ENCODE measurements around the gene FNDC3B. TPM values are rescaled to one million over a fixed set of nuclear protein-coding genes. Genes with fewer than 3 reads are reported as not detected.
A peak's percentile ranks its signal among the peaks of the same experiment; 100 is the strongest.

Gene FNDC3B
- total and polyA plus RNA-seq, 9 of the 15 experiments (the other 6 are each of a cell fraction or from before 2014, with no cell fraction given): 7.0 to 35.8 (median 16.2) TPM

GRCh38 chr3:172321035-172321434, 281.7 kb downstream of the FNDC3B start:
- H3K4me3 ChIP-seq: no peak overlapping the region
- TF ChIP-seq, protein P1, sequence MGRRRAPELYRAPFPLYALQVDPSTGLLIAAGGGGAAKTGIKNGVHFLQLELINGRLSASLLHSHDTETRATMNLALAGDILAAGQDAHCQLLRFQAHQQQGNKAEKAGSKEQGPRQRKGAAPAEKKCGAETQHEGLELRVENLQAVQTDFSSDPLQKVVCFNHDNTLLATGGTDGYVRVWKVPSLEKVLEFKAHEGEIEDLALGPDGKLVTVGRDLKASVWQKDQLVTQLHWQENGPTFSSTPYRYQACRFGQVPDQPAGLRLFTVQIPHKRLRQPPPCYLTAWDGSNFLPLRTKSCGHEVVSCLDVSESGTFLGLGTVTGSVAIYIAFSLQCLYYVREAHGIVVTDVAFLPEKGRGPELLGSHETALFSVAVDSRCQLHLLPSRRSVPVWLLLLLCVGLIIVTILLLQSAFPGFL (CRISPR knock-in tag; IDR thresholded peaks at IDR 0.05): no peak
- TF ChIP-seq, protein P2, sequence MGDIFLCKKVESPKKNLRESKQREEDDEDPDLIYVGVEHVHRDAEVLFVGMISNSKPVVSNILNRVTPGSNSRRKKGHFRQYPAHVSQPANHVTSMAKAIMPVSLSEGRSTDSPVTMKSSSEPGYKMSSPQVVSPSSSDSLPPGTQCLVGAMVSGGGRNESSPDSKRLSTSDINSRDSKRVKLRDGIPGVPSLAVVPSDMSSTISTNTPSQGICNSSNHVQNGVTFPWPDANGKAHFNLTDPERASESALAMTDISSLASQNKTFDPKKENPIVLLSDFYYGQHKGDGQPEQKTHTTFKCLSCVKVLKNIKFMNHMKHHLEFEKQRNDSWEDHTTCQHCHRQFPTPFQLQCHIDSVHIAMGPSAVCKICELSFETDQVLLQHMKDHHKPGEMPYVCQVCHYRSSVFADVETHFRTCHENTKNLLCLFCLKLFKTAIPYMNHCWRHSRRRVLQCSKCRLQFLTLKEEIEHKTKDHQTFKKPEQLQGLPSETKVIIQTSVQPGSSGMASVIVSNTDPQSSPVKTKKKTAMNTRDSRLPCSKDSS (IDR thresholded peaks at IDR 0.05; ENCODE audit: low read depth, partially characterized antibody): no peak
- TF ChIP-seq ZNF436 (CRISPR knock-in tag; IDR thresholded peaks at IDR 0.05): no peak
- TF ChIP-seq DPF2 (IDR thresholded peaks at IDR 0.05): no peak
- TF ChIP-seq FOXA3 (CRISPR knock-in tag; conservative IDR thresholded peaks at IDR 0.05 in 1 of 2, IDR thresholded peaks at IDR 0.05 in 1 of 2): peak in 1 of 2 experiments; percentile 57; a peak in 2 of 4 replicates
- no peak for TF ChIP-seq SMAD2 (IDR thresholded peaks at IDR 0.05; ENCODE audit: low read depth, low read length)
- TF ChIP-seq XRCC5 (IDR thresholded peaks at IDR 0.05; ENCODE audit: low read depth, low read length): no peak
- TF ChIP-seq ZNF398 (CRISPR knock-in tag; IDR thresholded peaks at IDR 0.05): no peak
- no peak for TF ChIP-seq ZNF134 (CRISPR knock-in tag; conservative IDR thresholded peaks at IDR 0.05)
- TF ChIP-seq JUND (IDR thresholded peaks at IDR 0.05; ENCODE audit: borderline replicate concordance, low read depth, low read length): no peak
- TF ChIP-seq JUND (tag; IDR thresholded peaks at IDR 0.05; ENCODE audit: borderline replicate concordance, low read depth, low read length): no peak
- no peak for TF ChIP-seq ZNF133 (CRISPR knock-in tag; IDR thresholded peaks at IDR 0.05)
- TF ChIP-seq ZNF165 (CRISPR knock-in tag; IDR thresholded peaks at IDR 0.05; ENCODE audit: borderline replicate concordance): no peak
- 0 out of 2 replicates have a peak, but pooled peaks have one; percentile 6 for TF ChIP-seq SPI1 (IDR thresholded peaks at IDR 0.05; ENCODE audit: borderline replicate concordance, low read depth, low read length)
- TF ChIP-seq ZNF408 (CRISPR knock-in tag; IDR thresholded peaks at IDR 0.05; ENCODE audit: low read depth): no peak
- no peak overlapping the region for H3K27ac ChIP-seq (ENCODE audit: extremely low read depth, low read depth, low read length)
- CTCF ChIA-PET (ENCODE audit: low intra/inter-chr PET ratio): no interaction called here
- intact Hi-C loops (cut with micrococcal nuclease) (no loop called here), in situ Hi-C loops (cut with MboI) (no loop called here)
- DNase-seq (ENCODE audit: extremely low read depth in 1 of 4, low spot score in 3 of 4) (peak in 2 of 4 experiments; percentile 29 to 37), FAIRE-seq (no peak), ATAC-seq (peak; percentile 55; the same call in 1 of the 3 replicates)
- H3K79me2 ChIP-seq (ENCODE audit: control insufficient read depth, insufficient read depth, low read length): no peaks in the 10 kb centered on the region
- no peaks in the 10 kb centered on the region for H3K9me1 ChIP-seq (ENCODE audit: control insufficient read depth, insufficient read depth, low read length)
- POLR2A ChIA-PET: interaction anchor here (0.9 kb wide), 1 partner anchor 8 kb away, joined by 4 read pairs; no protein-coding TSS in a partner anchor
- no peaks in the 10 kb centered on the region for H3K9me3 ChIP-seq (replicated peaks; ENCODE audit: control insufficient read depth, insufficient read depth, low read depth, low read length)
- no peak overlapping the region for H3K9ac ChIP-seq (ENCODE audit: insufficient read depth in 1 of 2, low read depth in 2 of 2, low read length in 2 of 2)
- no peaks in the 10 kb centered on the region for H3K27me3 ChIP-seq (ENCODE audit: control insufficient read depth in 2 of 2, insufficient read depth in 2 of 2, low read length in 2 of 2)
- BruUV-seq (replicated peaks): no TSS peak
- H3K4me1 ChIP-seq (replicated peaks in 1 of 2; ENCODE audit: control insufficient read depth in 2 of 2, insufficient read depth in 2 of 2, low read length in 2 of 2): peaks cover 3 to 14% of the 10 kb centered on the region in 2 experiments; a peak in 4 of 5 replicates
- no peaks in the 10 kb centered on the region for H4K20me1 ChIP-seq (replicated peaks; ENCODE audit: control insufficient read depth, insufficient read depth, low read length)
- no peak overlapping the region for H2AFZ ChIP-seq (ENCODE audit: low read depth, low read length)
- 71% methylated on average over 2 of the region's 2 CpGs for WGBS (ENCODE audit: insufficient coverage, low coverage, missing lambda C conversion rate)
- peaks cover 55% of the 10 kb centered on the region; the same call in 2 of the 3 replicates for H3K36me3 ChIP-seq (ENCODE audit: control insufficient read depth, insufficient read depth, low read length)
- H3K4me2 ChIP-seq (ENCODE audit: insufficient read depth, low read length): no peak overlapping the region
